GM23338 (cell line): ENCODE results near the gene ST8SIA4. TPM values are rescaled to one million over a fixed set of nuclear protein-coding genes. Genes with fewer than 3 reads are reported as not detected.

Experiments
- ATAC-seq: fragments of 200-7000 bp; cut with Tn5 transposase; 3 replicates; pipeline ENCODE4 v1.9.1; 2020
- DNase-seq: peaks from one replicate; pipeline ENCODE4 v3.0.0-alpha.2; 2015; ENCODE audit warnings: low spot score
- H2AFZ ChIP-seq: fragments of 200-600 bp; sonication (generic); 2 replicates; pipeline ENCODE4 v1.8.0; 2016; ENCODE audit warnings: antibody characterized with exemption, mild to moderate bottlenecking, moderate library complexity
- H3F3A ChIP-seq: fragments of 200-600 bp; sonication (generic); replicated peaks from 2 replicates; pipeline ENCODE4 v1.8.0; 2017; ENCODE audit warnings: antibody characterized with exemption, mixed run types, low read depth
- H3K27ac ChIP-seq: fragments of 200-600 bp; sonication (generic); 2 replicates; pipeline ENCODE4 v1.6.1; 2016; ENCODE audit warnings: low read depth
- H3K27me3 ChIP-seq: fragments of 200-600 bp; sonication (generic); 2 replicates; pipeline ENCODE4 v1.8.0; 2016; ENCODE audit warnings: mild to moderate bottlenecking, mixed run types, moderate library complexity; ENCODE audit not compliant: insufficient read depth
- H3K36me3 ChIP-seq: fragments of 200-600 bp; sonication (generic); 2 replicates; pipeline ENCODE4 v1.8.0; 2016; ENCODE audit warnings: mild to moderate bottlenecking; ENCODE audit not compliant: insufficient read depth
- H3K4me1 ChIP-seq: fragments of 200-600 bp; sonication (generic); 2 replicates; pipeline ENCODE4 v1.8.0; 2016; ENCODE audit warnings: mild to moderate bottlenecking, moderate library complexity; ENCODE audit not compliant: insufficient read depth
- H3K4me2 ChIP-seq: fragments of 200-600 bp; sonication (generic); 2 replicates; pipeline ENCODE4 v1.7.1; 2017; ENCODE audit warnings: mixed run types
- H3K4me3 ChIP-seq: fragments of 200-600 bp; sonication (generic); 2 replicates; pipeline ENCODE4 v1.6.1; 2016; ENCODE audit warnings: mixed run types
- H3K79me2 ChIP-seq: fragments of 200-600 bp; sonication (generic); replicated peaks from 2 replicates; pipeline ENCODE4 v1.8.0; 2017; ENCODE audit warnings: mild to moderate bottlenecking; ENCODE audit not compliant: insufficient read depth
- H3K9me2 ChIP-seq: fragments of 200-600 bp; sonication (generic); 2 replicates; pipeline ENCODE4 v1.8.0; 2017; ENCODE audit not compliant: insufficient read depth
- H4K20me1 ChIP-seq: fragments of 200-600 bp; sonication (generic); replicated peaks from 2 replicates; pipeline ENCODE4 v1.8.0; 2017; ENCODE audit warnings: mild to moderate bottlenecking; ENCODE audit not compliant: insufficient read depth
- H3K27ac Mint-ChIP-seq: 2 replicates; pipeline ENCODE4 v1.8.0; 2020; ENCODE audit warnings: inconsistent platforms, mild to moderate bottlenecking, moderate library complexity, mixed read lengths
- H3K27me3 Mint-ChIP-seq: 3 replicates; pipeline ENCODE4 v1.8.0; 2022; ENCODE audit warnings: low read depth, mild to moderate bottlenecking, moderate library complexity, mixed read lengths, inconsistent platforms; ENCODE audit not compliant: insufficient read depth, poor library complexity
- H3K36me3 Mint-ChIP-seq: 3 replicates; pipeline ENCODE4 v1.8.0; 2021; ENCODE audit warnings: low read depth, mild to moderate bottlenecking, inconsistent platforms, moderate library complexity, mixed read lengths
- H3K4me1 Mint-ChIP-seq: 3 replicates; pipeline ENCODE4 v1.8.0; 2020; ENCODE audit warnings: mild to moderate bottlenecking, inconsistent platforms, mixed read lengths
- H3K4me3 Mint-ChIP-seq: 3 replicates; pipeline ENCODE4 v1.8.0; 2021; ENCODE audit warnings: moderate library complexity, mild to moderate bottlenecking, inconsistent platforms, mixed read lengths
- H3K9me3 Mint-ChIP-seq: 3 replicates; pipeline ENCODE4 v1.8.0; 2020; ENCODE audit warnings: moderate library complexity, mild to moderate bottlenecking, inconsistent platforms, mixed read lengths
- CREB1 ChIP-seq: fragments of 250-450 bp; sonication (Bioruptor Pico); IDR thresholded peaks from 2 replicates; pipeline ENCODE4 v1.5.0; 2020; ENCODE audit warnings: low read depth, mild to moderate bottlenecking, moderate library complexity
- EZH2phosphoT487 ChIP-seq: fragments of 200-600 bp; sonication (generic); IDR thresholded peaks from one replicate; pipeline ENCODE4 v1.8.1; 2018; ENCODE audit warnings: antibody characterized with exemption; ENCODE audit not compliant: unreplicated experiment
- JUNB ChIP-seq: IDR thresholded peaks from one replicate; pipeline ENCODE4 v1.6.1; 2016; ENCODE audit warnings: antibody characterized with exemption; ENCODE audit not compliant: unreplicated experiment
- REST ChIP-seq: IDR thresholded peaks from one replicate; pipeline ENCODE4 v1.6.1; 2018; ENCODE audit warnings: antibody characterized with exemption; ENCODE audit not compliant: unreplicated experiment
- ZNF114 ChIP-seq: fragments of 250-450 bp; sonication (Bioruptor Pico); IDR thresholded peaks from 2 replicates; pipeline ENCODE4 v1.5.0; 2020; ENCODE audit warnings: mild to moderate bottlenecking, moderate library complexity
- polyA plus RNA-seq: library from polyadenylated mRNA; unstranded; fragments of >200 nt; fragmentation: Nextera tagmentation; extraction: Ambion mirVana; gene quantifications from 2 replicates; pipeline ENCODE4 v1.2.1, GENCODE V29; 2016
- total RNA-seq: library from RNA; depleted of rRNA; stranded (reverse); fragments of >200 nt; shearing (Covaris generic); gene quantifications from 2 replicates; pipeline ENCODE4 v1.2.3, GENCODE V29; 2014
- TF ChIP-seq, protein P1 (sequence below): fragments of 250-450 bp; sonication (Bioruptor Pico); IDR thresholded peaks from 2 replicates; pipeline ENCODE4 v1.5.0; 2020; ENCODE audit warnings: mild to moderate bottlenecking, moderate library complexity
- TF ChIP-seq, protein P2 (sequence below): IDR thresholded peaks from 2 replicates; pipeline ENCODE4 v1.6.1; 2016; ENCODE audit warnings: antibody characterized with exemption

The ST8SIA4 gene
- total and polyA plus RNA-seq, 2 experiments from 2014 or later: 0.11 to 0.28 TPM

- TF ChIP-seq, protein P1, sequence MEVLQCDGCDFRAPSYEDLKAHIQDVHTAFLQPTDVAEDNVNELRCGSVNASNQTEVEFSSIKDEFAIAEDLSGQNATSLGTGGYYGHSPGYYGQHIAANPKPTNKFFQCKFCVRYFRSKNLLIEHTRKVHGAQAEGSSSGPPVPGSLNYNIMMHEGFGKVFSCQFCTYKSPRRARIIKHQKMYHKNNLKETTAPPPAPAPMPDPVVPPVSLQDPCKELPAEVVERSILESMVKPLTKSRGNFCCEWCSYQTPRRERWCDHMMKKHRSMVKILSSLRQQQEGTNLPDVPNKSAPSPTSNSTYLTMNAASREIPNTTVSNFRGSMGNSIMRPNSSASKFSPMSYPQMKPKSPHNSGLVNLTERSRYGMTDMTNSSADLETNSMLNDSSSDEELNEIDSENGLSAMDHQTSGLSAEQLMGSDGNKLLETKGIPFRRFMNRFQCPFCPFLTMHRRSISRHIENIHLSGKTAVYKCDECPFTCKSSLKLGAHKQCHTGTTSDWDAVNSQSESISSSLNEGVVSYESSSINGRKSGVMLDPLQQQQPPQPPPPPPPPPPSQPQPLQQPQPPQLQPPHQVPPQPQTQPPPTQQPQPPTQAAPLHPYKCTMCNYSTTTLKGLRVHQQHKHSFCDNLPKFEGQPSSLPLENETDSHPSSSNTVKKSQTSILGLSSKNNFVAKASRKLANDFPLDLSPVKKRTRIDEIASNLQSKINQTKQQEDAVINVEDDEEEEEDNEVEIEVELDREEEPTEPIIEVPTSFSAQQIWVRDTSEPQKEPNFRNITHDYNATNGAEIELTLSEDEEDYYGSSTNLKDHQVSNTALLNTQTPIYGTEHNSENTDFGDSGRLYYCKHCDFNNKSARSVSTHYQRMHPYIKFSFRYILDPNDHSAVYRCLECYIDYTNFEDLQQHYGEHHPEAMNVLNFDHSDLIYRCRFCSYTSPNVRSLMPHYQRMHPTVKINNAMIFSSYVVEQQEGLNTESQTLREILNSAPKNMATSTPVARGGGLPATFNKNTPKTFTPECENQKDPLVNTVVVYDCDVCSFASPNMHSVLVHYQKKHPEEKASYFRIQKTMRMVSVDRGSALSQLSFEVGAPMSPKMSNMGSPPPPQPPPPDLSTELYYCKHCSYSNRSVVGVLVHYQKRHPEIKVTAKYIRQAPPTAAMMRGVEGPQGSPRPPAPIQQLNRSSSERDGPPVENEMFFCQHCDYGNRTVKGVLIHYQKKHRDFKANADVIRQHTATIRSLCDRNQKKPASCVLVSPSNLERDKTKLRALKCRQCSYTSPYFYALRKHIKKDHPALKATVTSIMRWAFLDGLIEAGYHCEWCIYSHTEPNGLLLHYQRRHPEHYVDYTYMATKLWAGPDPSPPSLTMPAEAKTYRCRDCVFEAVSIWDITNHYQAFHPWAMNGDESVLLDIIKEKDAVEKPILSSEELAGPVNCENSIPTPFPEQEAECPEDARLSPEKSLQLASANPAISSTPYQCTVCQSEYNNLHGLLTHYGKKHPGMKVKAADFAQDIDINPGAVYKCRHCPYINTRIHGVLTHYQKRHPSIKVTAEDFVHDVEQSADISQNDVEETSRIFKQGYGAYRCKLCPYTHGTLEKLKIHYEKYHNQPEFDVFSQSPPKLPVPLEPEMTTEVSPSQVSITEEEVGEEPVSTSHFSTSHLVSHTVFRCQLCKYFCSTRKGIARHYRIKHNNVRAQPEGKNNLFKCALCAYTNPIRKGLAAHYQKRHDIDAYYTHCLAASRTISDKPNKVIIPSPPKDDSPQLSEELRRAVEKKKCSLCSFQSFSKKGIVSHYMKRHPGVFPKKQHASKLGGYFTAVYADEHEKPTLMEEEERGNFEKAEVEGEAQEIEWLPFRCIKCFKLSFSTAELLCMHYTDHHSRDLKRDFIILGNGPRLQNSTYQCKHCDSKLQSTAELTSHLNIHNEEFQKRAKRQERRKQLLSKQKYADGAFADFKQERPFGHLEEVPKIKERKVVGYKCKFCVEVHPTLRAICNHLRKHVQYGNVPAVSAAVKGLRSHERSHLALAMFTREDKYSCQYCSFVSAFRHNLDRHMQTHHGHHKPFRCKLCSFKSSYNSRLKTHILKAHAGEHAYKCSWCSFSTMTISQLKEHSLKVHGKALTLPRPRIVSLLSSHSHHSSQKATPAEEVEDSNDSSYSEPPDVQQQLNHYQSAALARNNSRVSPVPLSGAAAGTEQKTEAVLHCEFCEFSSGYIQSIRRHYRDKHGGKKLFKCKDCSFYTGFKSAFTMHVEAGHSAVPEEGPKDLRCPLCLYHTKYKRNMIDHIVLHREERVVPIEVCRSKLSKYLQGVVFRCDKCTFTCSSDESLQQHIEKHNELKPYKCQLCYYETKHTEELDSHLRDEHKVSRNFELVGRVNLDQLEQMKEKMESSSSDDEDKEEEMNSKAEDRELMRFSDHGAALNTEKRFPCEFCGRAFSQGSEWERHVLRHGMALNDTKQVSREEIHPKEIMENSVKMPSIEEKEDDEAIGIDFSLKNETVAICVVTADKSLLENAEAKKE (CRISPR knock-in tag): no peak
- TF ChIP-seq, protein P2, sequence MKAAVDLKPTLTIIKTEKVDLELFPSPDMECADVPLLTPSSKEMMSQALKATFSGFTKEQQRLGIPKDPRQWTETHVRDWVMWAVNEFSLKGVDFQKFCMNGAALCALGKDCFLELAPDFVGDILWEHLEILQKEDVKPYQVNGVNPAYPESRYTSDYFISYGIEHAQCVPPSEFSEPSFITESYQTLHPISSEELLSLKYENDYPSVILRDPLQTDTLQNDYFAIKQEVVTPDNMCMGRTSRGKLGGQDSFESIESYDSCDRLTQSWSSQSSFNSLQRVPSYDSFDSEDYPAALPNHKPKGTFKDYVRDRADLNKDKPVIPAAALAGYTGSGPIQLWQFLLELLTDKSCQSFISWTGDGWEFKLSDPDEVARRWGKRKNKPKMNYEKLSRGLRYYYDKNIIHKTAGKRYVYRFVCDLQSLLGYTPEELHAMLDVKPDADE: no peak
- TF ChIP-seq CREB1: no peak
Measured at GRCh38 chr5:100860407-100860806, 42.7 kb downstream of the ST8SIA4 start (continued).

DNA sequence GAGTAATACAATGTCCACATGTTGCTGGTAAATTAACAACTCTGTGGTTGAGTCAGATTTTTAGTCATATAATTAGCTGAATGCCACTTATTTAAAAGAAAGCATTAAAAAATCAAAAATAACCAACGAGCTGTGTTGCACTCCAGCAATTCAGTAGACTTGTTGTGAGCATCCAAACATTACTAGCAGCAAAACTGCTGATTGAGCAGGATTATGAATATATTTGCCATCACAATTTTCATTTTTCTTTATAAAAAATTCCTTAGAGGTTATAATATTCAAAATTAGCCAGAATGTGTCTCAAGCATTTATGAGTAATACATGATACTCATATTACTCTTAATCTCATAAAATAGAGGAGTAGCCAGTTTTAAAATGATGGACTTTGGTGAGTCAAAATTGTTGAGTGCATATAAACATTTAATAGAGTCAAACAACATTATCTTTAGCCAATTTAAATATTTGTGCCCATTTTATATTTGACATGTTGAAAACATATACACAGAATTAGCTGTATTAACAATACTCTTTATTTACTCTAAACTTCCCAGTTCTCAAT, 44.0 kb downstream of the ST8SIA4 start:
- Histone ChIP-seq H3K4me1 (no peaks in the 10 kb centered on the region), H3K27me3 (no peaks in the 10 kb centered on the region), H4K20me1 (no peaks in the 10 kb centered on the region), H3K4me3 (no peak overlapping the region), H3F3A (no peaks in the 10 kb centered on the region), H3K79me2 (no peaks in the 10 kb centered on the region), H3K27ac (no peak overlapping the region), H2AFZ (no peak overlapping the region), H3K4me2 (no peak overlapping the region), H3K36me3 (no peaks in the 10 kb centered on the region), H3K9me2 (no peaks in the 10 kb centered on the region)
- DNase-seq (no peak), ATAC-seq (no peak)
- H3K4me3 Mint-ChIP-seq: no peak overlapping the region
- TF ChIP-seq REST (no peak), EZH2phosphoT487 (no peak), ZNF114 (CRISPR knock-in tag) (no peak), JUNB (no peak)
- no peak overlapping the region for H3K27ac Mint-ChIP-seq
- no peaks in the 10 kb centered on the region for H3K36me3 Mint-ChIP-seq
- H3K4me1 Mint-ChIP-seq: peaks cover 6% of the 10 kb centered on the region; the same call in 2 of the 3 replicates
- no peaks in the 10 kb centered on the region for H3K9me3 Mint-ChIP-seq
- no peaks in the 10 kb centered on the region for H3K27me3 Mint-ChIP-seq
